ENCODE results near the gene ATXN3L. TPM values are rescaled to one million over a fixed set of nuclear protein-coding genes. Genes with fewer than 3 reads are reported as not detected.

ATXN3L gene
- total RNA-seq, result not detected
- total RNA-seq (2013), result not detected
- total RNA-seq, result 0 reads per million in 29 experiments

DNA sequence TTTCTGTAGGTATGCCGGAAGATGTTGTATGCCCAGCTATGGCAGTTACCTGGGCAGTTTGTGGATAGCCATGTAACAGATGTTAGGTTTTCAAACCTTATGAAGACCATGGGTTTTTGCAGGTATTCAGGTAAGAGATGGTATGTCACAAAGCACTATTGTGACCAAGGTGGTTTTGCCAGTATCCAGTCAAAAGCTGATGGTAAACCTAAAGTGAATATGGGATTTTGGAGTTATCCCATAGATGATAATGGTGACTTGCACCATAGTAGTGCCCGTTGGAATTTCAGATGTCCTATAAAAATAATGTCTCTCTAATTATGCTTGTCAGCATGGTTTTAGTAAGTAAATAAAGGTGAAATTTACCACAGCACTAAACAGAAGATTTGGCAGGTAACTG is at the start of gene ATXN3L:
Gene ATXN3L (minus strand): TSS at position 101 of the 400 bp plus-strand sequence. CDS start 119 bp downstream, outside the sequence.
- Histone ChIP-seq H3K4me1 (ENCODE audit: control insufficient read depth in 1 of 2, extremely low read depth in 1 of 2, insufficient read depth in 2 of 2, low read length in 2 of 2) (no peaks in the 10 kb centered on the region), H3K4me3 (ENCODE audit: control insufficient read depth in 1 of 2, extremely low read depth in 1 of 2, low read length in 1 of 2) (no peak within 1 kb of the TSS), H3K36me3 (ENCODE audit: control insufficient read depth in 2 of 2, extremely low read depth in 1 of 2, insufficient read depth in 1 of 2, low read length in 1 of 2) (no peaks in the 10 kb centered on the region), H3K27me3 (replicated peaks in 1 of 2; ENCODE audit: control insufficient read depth in 2 of 2, extremely low read depth in 1 of 2, insufficient read depth in 2 of 2, low read length in 1 of 2) (no peaks in the 10 kb centered on the region), H3K9me3 (no peaks in the 10 kb centered on the region), H3K27ac (ENCODE audit: low read length) (no peak within 1 kb of the TSS)
- H3K27me3 Mint-ChIP-seq, result peaks cover 0 to 21% of the 10 kb centered on the region in 2 donors
- H3K36me3 Mint-ChIP-seq, result no peaks in the 10 kb centered on the region
- peaks cover 0 to 12% (median 0%) of the 10 kb centered on the region in 3 donors for H3K9me3 Mint-ChIP-seq
- DNase-seq (no peak), ATAC-seq (replicated peaks in 1 of 4) (no peak)
- no peak within 1 kb of the TSS for H3K4me3 Mint-ChIP-seq
- ChIA-PET POLR2A (no interaction called here), CTCF (no interaction called here)
- no peaks in the 10 kb centered on the region for H3K4me1 Mint-ChIP-seq
- no peak within 1 kb of the TSS for H3K27ac Mint-ChIP-seq
- WGBS (ENCODE audit: insufficient coverage), result no CpG with 5 or more reads among the region's 2 CpGs

DNA sequence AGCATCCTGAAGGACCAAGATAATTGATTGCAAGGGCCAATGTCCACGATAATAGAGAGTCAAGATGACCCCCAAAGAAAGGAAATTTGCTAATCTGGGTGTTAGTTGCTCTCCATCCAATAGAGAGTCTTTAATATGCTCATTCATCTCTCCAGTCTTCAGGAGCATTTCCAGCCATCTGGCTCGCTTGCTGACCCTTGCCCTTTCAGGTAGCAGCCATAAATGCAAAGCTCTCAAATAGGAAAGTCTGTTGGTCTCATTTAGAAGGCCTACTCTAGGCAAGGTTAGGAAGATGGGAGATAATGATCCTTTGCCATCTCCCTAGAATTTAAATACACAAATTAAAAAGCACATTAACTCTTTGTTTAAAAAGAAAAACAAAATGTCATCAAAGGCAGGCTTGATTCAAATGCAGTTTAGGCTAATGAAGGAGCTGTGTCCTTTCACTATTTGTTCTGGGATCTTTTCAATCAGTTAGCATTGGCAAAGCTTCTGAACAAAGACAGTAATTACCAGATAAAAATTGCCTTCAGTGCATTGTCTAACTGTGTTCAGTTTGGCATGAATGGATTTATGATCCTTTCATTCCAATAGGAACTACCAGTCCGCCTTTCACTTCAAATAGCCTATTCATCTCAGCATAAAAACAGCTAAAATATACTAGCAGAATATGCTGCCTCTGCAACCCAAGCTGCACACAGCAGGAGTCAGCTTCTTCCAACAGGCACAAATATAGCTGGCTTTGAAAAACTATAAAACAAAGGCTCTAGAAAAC is 49.6 kb upstream of the ATXN3L start:
- DNase-seq (no peak), ATAC-seq (replicated peaks in 1 of 4) (no peak)
- ChIA-PET POLR2A (no interaction called here), CTCF (interaction anchor here in 1 of 2 donors (0.5 kb wide), 1 partner anchor 87 kb away, joined by 3 read pairs; no protein-coding TSS in a partner anchor)
- H3K4me1 Mint-ChIP-seq, result peaks cover 0 to 7% (median 2%) of the 10 kb centered on the region in 3 donors
- no peaks in the 10 kb centered on the region for H3K36me3 Mint-ChIP-seq
- H3K9me3 ChIP-seq, result no peaks in the 10 kb centered on the region
- H3K27ac ChIP-seq (ENCODE audit: low read length), result no peak overlapping the region
- H3K36me3 ChIP-seq (ENCODE audit: control insufficient read depth in 2 of 2, extremely low read depth in 1 of 2, insufficient read depth in 1 of 2, low read length in 1 of 2), result no peaks in the 10 kb centered on the region
- H3K4me1 ChIP-seq (ENCODE audit: control insufficient read depth in 1 of 2, extremely low read depth in 1 of 2, insufficient read depth in 2 of 2, low read length in 2 of 2), result no peaks in the 10 kb centered on the region
- no peak overlapping the region for H3K27ac Mint-ChIP-seq
- H3K9me3 Mint-ChIP-seq, result no peaks in the 10 kb centered on the region
- H3K27me3 Mint-ChIP-seq, result peaks cover 0 to 24% of the 10 kb centered on the region in 2 donors
- no CpG with 5 or more reads among the region's 3 CpGs for WGBS (ENCODE audit: insufficient coverage)
- no peak overlapping the region for H3K4me3 Mint-ChIP-seq
- no peaks in the 10 kb centered on the region for H3K27me3 ChIP-seq (replicated peaks in 1 of 2; ENCODE audit: control insufficient read depth in 2 of 2, extremely low read depth in 1 of 2, insufficient read depth in 2 of 2, low read length in 1 of 2)
- H3K4me3 ChIP-seq (ENCODE audit: control insufficient read depth in 1 of 2, extremely low read depth in 1 of 2, low read length in 1 of 2), result no peak overlapping the region

DNA sequence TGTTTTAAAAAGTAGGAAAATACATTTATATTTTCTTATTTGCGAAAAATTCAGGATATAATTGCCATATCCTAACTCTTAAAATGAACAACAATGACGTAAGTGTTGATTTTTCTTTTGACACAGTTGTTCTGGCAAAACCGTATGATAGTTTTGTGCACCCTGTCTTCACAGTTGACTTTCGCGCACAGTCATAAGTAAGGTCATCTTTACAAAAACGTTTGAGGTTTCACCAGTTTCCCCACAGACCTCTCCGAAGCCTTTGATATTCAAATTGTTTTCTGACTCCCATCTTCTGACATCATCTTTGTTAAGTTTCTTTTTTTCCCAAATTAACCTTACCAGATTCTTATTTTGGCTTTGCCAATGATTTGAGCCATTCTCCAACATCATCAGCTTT is 48.1 kb upstream of the ATXN3L start:
- H3K4me1 ChIP-seq (ENCODE audit: control insufficient read depth in 1 of 2, extremely low read depth in 1 of 2, insufficient read depth in 2 of 2, low read length in 2 of 2), result no peaks in the 10 kb centered on the region
- peaks cover 0 to 6% (median 2%) of the 10 kb centered on the region in 3 donors for H3K4me1 Mint-ChIP-seq
- H3K36me3 Mint-ChIP-seq, result no peaks in the 10 kb centered on the region
- WGBS (ENCODE audit: insufficient coverage), result 75% methylated on average over 4 of the region's 7 CpGs
- H3K4me3 ChIP-seq (ENCODE audit: control insufficient read depth in 1 of 2, extremely low read depth in 1 of 2, low read length in 1 of 2), result no peak overlapping the region
- ChIA-PET POLR2A (interaction anchor here in 1 of 2 donors (0.6 kb wide), 1 partner anchor 144 kb away, joined by 8 read pairs; no protein-coding TSS in a partner anchor), CTCF (interaction anchor here in 1 of 2 donors (0.8 kb wide), 1 partner anchor 14 kb away, joined by 3 read pairs; no protein-coding TSS in a partner anchor)
- no peak overlapping the region for H3K27ac ChIP-seq (ENCODE audit: low read length)
- DNase-seq (no peak), ATAC-seq (replicated peaks in 1 of 4) (no peak)
- H3K36me3 ChIP-seq (ENCODE audit: control insufficient read depth in 2 of 2, extremely low read depth in 1 of 2, insufficient read depth in 1 of 2, low read length in 1 of 2), result no peaks in the 10 kb centered on the region
- peaks cover 0 to 17% of the 10 kb centered on the region in 2 donors for H3K27me3 Mint-ChIP-seq
- no peak overlapping the region for H3K4me3 Mint-ChIP-seq
- no peaks in the 10 kb centered on the region for H3K27me3 ChIP-seq (replicated peaks in 1 of 2; ENCODE audit: control insufficient read depth in 2 of 2, extremely low read depth in 1 of 2, insufficient read depth in 2 of 2, low read length in 1 of 2)
- H3K9me3 Mint-ChIP-seq, result no peaks in the 10 kb centered on the region
- H3K27ac Mint-ChIP-seq, result no peak overlapping the region
- H3K9me3 ChIP-seq, result no peaks in the 10 kb centered on the region

DNA sequence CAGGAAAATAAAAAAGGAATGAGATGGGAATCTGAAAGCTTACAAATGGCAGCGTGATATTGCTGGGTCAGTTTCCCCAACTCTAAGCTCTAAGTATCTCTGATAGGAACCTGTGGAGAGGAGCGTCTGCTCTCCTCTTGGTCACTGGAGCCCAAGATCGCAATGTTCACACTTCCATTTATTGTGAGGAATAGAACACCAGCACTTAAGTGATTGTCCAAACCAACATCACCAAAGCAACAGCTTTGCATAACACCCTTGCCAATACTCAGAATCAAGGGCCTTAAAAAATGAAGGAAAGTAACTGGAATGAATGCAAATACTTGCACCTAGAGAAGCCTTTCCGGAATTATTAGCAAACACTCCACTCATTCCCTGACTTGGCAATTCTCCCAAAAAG is 46.8 kb upstream of the ATXN3L start:
- no CpG with 5 or more reads among the region's 4 CpGs for WGBS (ENCODE audit: insufficient coverage)
- H3K27ac ChIP-seq (ENCODE audit: low read length), result no peak overlapping the region
- ChIA-PET CTCF (no interaction called here), POLR2A (no interaction called here)
- no peak overlapping the region for H3K4me3 Mint-ChIP-seq
- no peaks in the 10 kb centered on the region for H3K9me3 Mint-ChIP-seq
- peaks cover 0 to 5% (median 2%) of the 10 kb centered on the region in 3 donors for H3K4me1 Mint-ChIP-seq
- H3K4me1 ChIP-seq (ENCODE audit: control insufficient read depth in 1 of 2, extremely low read depth in 1 of 2, insufficient read depth in 2 of 2, low read length in 2 of 2), result no peaks in the 10 kb centered on the region
- no peak overlapping the region for H3K4me3 ChIP-seq (ENCODE audit: control insufficient read depth in 1 of 2, extremely low read depth in 1 of 2, low read length in 1 of 2)
- no peaks in the 10 kb centered on the region for H3K27me3 ChIP-seq (replicated peaks in 1 of 2; ENCODE audit: control insufficient read depth in 2 of 2, extremely low read depth in 1 of 2, insufficient read depth in 2 of 2, low read length in 1 of 2)
- H3K36me3 ChIP-seq (ENCODE audit: control insufficient read depth in 2 of 2, extremely low read depth in 1 of 2, insufficient read depth in 1 of 2, low read length in 1 of 2), result no peaks in the 10 kb centered on the region
- ATAC-seq (replicated peaks in 1 of 4) (no peak), DNase-seq (no peak)
- H3K36me3 Mint-ChIP-seq, result no peaks in the 10 kb centered on the region
- H3K9me3 ChIP-seq, result no peaks in the 10 kb centered on the region
- H3K27ac Mint-ChIP-seq, result no peak overlapping the region
- H3K27me3 Mint-ChIP-seq, result peaks cover 0 to 15% of the 10 kb centered on the region in 2 donors

DNA sequence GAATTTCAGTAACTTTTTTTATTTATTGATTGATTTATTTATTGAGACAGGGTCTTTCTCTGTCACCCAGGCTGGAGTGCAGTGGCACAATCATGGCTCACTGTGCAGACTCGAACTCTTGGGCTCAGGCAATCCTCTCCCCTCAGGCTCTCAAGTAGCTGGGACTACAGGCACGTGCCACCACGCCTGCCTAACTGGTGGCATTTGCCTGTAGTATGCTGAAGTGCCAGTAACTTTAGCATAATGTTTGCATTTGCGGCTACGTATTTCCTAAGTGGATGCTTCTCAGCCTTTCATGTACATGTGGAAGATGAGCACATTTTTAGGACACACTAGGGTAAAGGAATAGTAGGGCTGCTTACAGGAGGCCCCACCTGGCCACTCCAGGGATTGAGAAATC is 45.3 kb upstream of the ATXN3L start:
- H3K27ac ChIP-seq (ENCODE audit: low read length), result no peak overlapping the region
- H3K36me3 ChIP-seq (ENCODE audit: control insufficient read depth in 2 of 2, extremely low read depth in 1 of 2, insufficient read depth in 1 of 2, low read length in 1 of 2), result no peaks in the 10 kb centered on the region
- no peaks in the 10 kb centered on the region for H3K9me3 ChIP-seq
- Mint-ChIP-seq H3K27me3 (peaks cover 0 to 21% of the 10 kb centered on the region in 2 donors), H3K36me3 (no peaks in the 10 kb centered on the region), H3K27ac (no peak overlapping the region), H3K4me1 (peaks cover 0 to 5% (median 2%) of the 10 kb centered on the region in 3 donors), H3K4me3 (no peak overlapping the region), H3K9me3 (no peaks in the 10 kb centered on the region)
- POLR2A ChIA-PET, result no interaction called here
- ATAC-seq (replicated peaks in 1 of 4) (no peak), DNase-seq (no peak)
- no CpG with 5 or more reads among the region's 5 CpGs for WGBS (ENCODE audit: insufficient coverage)
- H3K4me3 ChIP-seq (ENCODE audit: control insufficient read depth in 1 of 2, extremely low read depth in 1 of 2, low read length in 1 of 2), result no peak overlapping the region
- no peaks in the 10 kb centered on the region for H3K4me1 ChIP-seq (ENCODE audit: control insufficient read depth in 1 of 2, extremely low read depth in 1 of 2, insufficient read depth in 2 of 2, low read length in 2 of 2)
- CTCF ChIA-PET, result no interaction called here
- H3K27me3 ChIP-seq (replicated peaks in 1 of 2; ENCODE audit: control insufficient read depth in 2 of 2, extremely low read depth in 1 of 2, insufficient read depth in 2 of 2, low read length in 1 of 2), result no peaks in the 10 kb centered on the region

- WGBS (ENCODE audit: insufficient coverage), result no CpG with 5 or more reads among the region's 4 CpGs
- no peak overlapping the region for H3K4me3 Mint-ChIP-seq
- H3K4me1 Mint-ChIP-seq, result peaks cover 0 to 5% (median 2%) of the 10 kb centered on the region in 3 donors
- H3K9me3 ChIP-seq, result no peaks in the 10 kb centered on the region
- no peak overlapping the region for H3K4me3 ChIP-seq (ENCODE audit: control insufficient read depth in 1 of 2, extremely low read depth in 1 of 2, low read length in 1 of 2)
- ChIA-PET CTCF (no interaction called here), POLR2A (no interaction called here)
- H3K4me1 ChIP-seq (ENCODE audit: control insufficient read depth in 1 of 2, extremely low read depth in 1 of 2, insufficient read depth in 2 of 2, low read length in 2 of 2), result no peaks in the 10 kb centered on the region
- no peaks in the 10 kb centered on the region for H3K27me3 ChIP-seq (replicated peaks in 1 of 2; ENCODE audit: control insufficient read depth in 2 of 2, extremely low read depth in 1 of 2, insufficient read depth in 2 of 2, low read length in 1 of 2)
- ATAC-seq (replicated peaks in 1 of 4) (no peak), DNase-seq (no peak)
- no peak overlapping the region for H3K27ac ChIP-seq (ENCODE audit: low read length)
- no peaks in the 10 kb centered on the region for H3K36me3 Mint-ChIP-seq
- H3K27ac Mint-ChIP-seq, result no peak overlapping the region
- peaks cover 0 to 22% of the 10 kb centered on the region in 2 donors for H3K27me3 Mint-ChIP-seq
- no peaks in the 10 kb centered on the region for H3K36me3 ChIP-seq (ENCODE audit: control insufficient read depth in 2 of 2, extremely low read depth in 1 of 2, insufficient read depth in 1 of 2, low read length in 1 of 2)
- H3K9me3 Mint-ChIP-seq, result no peaks in the 10 kb centered on the region
These were observed 44.5 kb upstream of the ATXN3L start for GRCh38 chrX:13364230-13364857.

All from T-cell (primary cell).